Kidney epithelial cell (primary cell): Measurements from ENCODE around the gene ZNF780A. TPM values are rescaled to one million over a fixed set of nuclear protein-coding genes. Genes with fewer than 3 reads are reported as not detected.
"Not testable (repeated sequence)": the region's sequence is repeated elsewhere in the genome, so short reads cannot be mapped to it uniquely, and the experiment has no call there.

Experiments used
- DNase-seq: peaks from one replicate; pipeline ENCODE4 v3.0.0-alpha.2; 2010; ENCODE audit warnings: low read depth
- H3K27me3 ChIP-seq: 2 replicates; pipeline ENCODE4 v1.6.0; 2011; ENCODE audit warnings: low read length; ENCODE audit not compliant: control insufficient read depth, insufficient read depth
- H3K36me3 ChIP-seq: 2 replicates; pipeline ENCODE4 v1.5.1; 2011; ENCODE audit warnings: low read length; ENCODE audit not compliant: control insufficient read depth, insufficient read depth
- H3K4me3 ChIP-seq: 2 replicates; pipeline ENCODE4 v1.5.1; 2011; ENCODE audit warnings: low read depth, mild to moderate bottlenecking, control low read depth, low read length
- total RNA-seq: library from RNA; depleted of rRNA; stranded (reverse); fragments of >200 nt; gene quantifications from 2 replicates; pipeline ENCODE4 v1.2.3, GENCODE V29; 2015
- TF ChIP-seq, protein P1 (sequence below): IDR thresholded peaks from 2 replicates; pipeline ENCODE4 v1.5.1; 2011; ENCODE audit warnings: mild to moderate bottlenecking, moderate library complexity, low read length, control low read depth, inconsistent platforms; ENCODE audit not compliant: insufficient read depth, poor library complexity, severe bottlenecking

The ZNF780A gene
- total RNA-seq, 1 donor from 2014 or later, result 18.6 TPM

DNA sequence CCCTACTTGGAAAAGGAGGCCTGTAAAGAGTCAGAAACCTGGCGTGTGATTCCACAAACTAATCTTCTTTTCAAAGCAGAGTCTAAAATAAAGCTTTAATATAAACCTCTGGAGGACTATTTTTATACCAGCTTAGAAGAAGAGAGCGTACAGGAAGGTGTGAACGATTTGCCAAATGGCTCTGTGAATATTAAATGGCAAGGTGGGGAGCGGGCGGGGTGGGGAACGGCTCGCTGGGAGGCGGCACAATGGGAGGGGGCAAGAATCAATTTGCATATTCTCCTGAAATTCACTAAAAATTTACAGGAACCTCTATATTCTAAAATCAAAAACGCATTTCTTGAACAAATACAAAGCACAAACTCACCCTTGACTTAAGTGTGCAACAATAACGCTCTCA, 35.7 kb downstream of the ZNF780A start:
- Histone ChIP-seq H3K27me3 (no peaks in the 10 kb centered on the region), H3K4me3 (peak overlapping the region; percentile 70), H3K36me3 (no peaks in the 10 kb centered on the region)
- TF ChIP-seq, protein P1, sequence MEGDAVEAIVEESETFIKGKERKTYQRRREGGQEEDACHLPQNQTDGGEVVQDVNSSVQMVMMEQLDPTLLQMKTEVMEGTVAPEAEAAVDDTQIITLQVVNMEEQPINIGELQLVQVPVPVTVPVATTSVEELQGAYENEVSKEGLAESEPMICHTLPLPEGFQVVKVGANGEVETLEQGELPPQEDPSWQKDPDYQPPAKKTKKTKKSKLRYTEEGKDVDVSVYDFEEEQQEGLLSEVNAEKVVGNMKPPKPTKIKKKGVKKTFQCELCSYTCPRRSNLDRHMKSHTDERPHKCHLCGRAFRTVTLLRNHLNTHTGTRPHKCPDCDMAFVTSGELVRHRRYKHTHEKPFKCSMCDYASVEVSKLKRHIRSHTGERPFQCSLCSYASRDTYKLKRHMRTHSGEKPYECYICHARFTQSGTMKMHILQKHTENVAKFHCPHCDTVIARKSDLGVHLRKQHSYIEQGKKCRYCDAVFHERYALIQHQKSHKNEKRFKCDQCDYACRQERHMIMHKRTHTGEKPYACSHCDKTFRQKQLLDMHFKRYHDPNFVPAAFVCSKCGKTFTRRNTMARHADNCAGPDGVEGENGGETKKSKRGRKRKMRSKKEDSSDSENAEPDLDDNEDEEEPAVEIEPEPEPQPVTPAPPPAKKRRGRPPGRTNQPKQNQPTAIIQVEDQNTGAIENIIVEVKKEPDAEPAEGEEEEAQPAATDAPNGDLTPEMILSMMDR, result no peak
- no peak for DNase-seq

DNA sequence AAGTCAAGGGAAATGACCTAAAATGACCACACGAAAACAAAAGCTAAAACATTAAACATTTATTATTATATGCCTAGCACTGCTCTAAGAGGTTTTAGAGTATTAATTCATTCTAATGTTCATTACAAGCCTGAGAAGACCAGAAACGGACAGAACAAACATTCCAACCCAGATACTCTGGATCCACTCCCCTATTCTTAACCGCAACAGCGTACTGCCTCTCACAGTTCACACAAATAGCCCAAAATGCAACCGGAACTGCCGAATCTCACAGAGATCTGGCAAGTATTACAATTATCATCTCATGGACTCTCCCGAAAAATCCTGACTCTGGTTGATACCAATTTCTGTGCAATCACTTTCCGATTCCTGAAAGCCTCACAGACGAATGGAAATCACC, 36.1 kb downstream of the ZNF780A start:
- TF ChIP-seq, protein P1, result no peak
- H3K4me3 ChIP-seq, result peak overlapping the region; percentile 4
- H3K36me3 ChIP-seq, result no peaks in the 10 kb centered on the region
- H3K27me3 ChIP-seq, result no peaks in the 10 kb centered on the region
- DNase-seq, result no peak

DNA sequence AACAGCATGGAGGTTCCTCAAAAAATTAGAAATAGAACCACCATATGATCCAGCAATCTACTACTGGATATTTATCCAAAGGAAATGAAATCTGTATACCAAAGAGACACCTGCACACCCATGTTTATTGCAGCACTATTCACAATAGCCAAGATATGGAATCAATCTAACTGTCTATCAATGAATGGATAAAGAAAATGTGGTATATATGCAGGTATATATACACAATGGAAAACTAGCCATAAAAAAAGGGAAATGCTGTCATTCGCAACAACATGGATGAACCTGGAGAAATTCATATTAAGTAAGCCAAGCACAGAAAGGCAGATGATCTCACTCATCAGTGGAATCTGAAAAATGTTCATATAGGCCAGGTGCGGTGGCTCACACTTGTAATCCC, 37.3 kb downstream of the ZNF780A start:
- no peak for DNase-seq
- Histone ChIP-seq H3K36me3 (no peaks in the 10 kb centered on the region), H3K27me3 (no peaks in the 10 kb centered on the region), H3K4me3 (no peak overlapping the region)
- TF ChIP-seq, protein P1, result no peak

DNA sequence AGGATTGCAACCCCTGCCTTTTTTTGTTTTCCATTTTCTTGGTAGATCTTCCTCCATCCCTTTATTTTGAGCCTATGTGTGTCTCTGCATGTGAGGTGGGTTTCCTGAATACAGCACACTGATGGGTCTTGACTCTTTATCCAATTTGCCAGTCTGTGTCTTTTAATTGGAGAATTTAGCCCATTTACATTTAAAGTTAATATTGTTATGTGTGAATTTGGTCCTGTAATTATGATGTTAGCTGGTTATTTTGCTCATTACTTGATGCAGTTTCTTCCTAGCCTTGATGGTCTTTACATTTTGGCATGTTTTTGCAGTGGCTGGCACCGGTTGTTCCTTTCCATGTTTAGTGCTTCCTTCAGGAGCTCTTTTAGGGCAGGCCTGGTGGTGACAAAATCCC, 49.0 kb downstream of the ZNF780A start:
- DNase-seq, H3K4me3 ChIP-seq, H3K36me3 ChIP-seq, H3K27me3 ChIP-seq: not testable (repeated sequence)

DNA sequence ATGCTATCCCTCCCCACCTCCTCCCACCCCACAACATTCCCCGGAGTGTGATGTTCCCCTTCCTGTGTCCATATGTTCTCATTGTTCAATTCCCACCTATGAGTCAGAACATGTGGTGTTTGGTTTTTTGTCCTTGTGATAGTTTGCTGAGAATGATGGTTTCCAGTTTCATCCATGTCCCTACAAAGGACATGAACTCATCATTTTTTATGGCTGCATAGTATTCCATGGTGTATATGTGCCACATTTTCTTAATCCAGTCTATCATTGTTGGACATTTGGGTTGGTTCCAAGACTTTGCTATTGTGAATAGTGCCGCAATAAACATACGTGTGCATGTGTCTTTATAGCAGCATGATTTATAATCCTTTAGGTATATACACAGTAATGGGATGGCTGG, 52.7 kb downstream of the ZNF780A start:
- not testable (repeated sequence) for H3K27me3 ChIP-seq, DNase-seq, H3K4me3 ChIP-seq, H3K36me3 ChIP-seq

DNA sequence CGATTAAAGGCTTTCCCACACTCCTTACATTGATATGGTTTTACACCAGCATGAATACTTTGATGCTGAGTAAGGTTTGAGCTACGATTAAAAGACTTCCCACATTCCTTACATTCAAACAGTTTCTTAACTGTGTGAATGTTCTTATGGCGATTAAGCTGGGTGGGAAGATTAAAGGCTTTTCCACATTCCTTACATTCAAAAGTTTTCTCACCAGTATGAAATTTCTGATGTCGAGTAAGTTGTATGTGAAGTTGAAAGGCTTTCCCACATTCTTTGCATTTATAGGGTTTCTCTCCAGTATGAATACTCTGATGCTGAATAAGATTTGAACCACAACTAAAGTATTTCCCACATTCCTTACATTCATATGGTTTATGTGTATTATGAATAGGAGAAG, 54.7 kb downstream of the ZNF780A start:
- no peak overlapping the region for H3K4me3 ChIP-seq
- no peaks in the 10 kb centered on the region for H3K27me3 ChIP-seq
- TF ChIP-seq, protein P1, result no peak
- no peaks in the 10 kb centered on the region for H3K36me3 ChIP-seq
- DNase-seq, result no peak

DNA sequence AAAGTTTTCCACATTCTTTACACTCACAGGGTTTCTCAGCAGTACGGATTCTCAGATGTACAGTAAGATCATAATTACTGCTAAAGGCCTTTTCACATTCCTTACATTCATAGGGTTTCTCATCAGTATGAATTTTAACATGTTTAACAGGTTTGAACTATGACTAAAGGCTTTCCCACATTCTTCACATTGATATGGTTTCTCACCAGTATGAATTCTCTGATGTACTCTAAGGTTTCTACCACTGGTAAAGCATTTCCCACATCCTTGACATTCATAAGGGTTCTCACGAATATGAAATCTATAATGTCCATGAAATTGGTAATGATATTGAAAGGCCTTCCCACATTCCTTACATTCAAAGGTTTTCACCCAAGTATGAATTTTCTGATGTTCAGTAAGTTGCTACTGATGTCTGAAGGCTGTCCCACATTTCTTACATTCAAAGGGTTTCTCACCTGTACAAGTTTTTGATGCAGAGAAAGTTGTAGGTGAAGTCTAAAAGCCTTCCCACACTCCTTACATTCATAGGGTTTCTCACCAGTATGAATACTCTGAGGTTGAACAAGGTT, 56.7 kb downstream of the ZNF780A start:
- H3K27me3 ChIP-seq, result no peaks in the 10 kb centered on the region
- H3K4me3 ChIP-seq, result no peak overlapping the region
- no peaks in the 10 kb centered on the region for H3K36me3 ChIP-seq
- TF ChIP-seq, protein P1, result no peak
- DNase-seq, result no peak
